HepG2 (cell line): ENCODE measurements around the gene PYGO2. TPM values are rescaled to one million over a fixed set of nuclear protein-coding genes. Genes with fewer than 3 reads are reported as not detected.
A peak's percentile ranks its signal among the peaks of the same experiment; 100 is the strongest.

Source experiments
- AKNA ChIP-seq: sonication (generic); formaldehyde crosslinking; IDR thresholded peaks from 2 replicates; pipeline ENCODE4 v1.4.0; 2020; ENCODE audit warnings: missing genetic modification reagents, borderline replicate concordance
- ARID5B ChIP-seq: IDR thresholded peaks from 2 replicates; pipeline ENCODE4 v1.4.0; 2020; ENCODE audit warnings: mild to moderate bottlenecking, missing genetic modification reagents
- ATF2 ChIP-seq: sonication (generic); formaldehyde crosslinking; IDR thresholded peaks from 2 replicates; pipeline ENCODE4 v1.4.0; 2020; ENCODE audit warnings: missing genetic modification reagents
- CC2D1A ChIP-seq: sonication (generic); formaldehyde crosslinking; IDR thresholded peaks from 2 replicates; pipeline ENCODE4 v1.8.1; 2023; ENCODE audit warnings: mild to moderate bottlenecking, missing genetic modification reagents
- DNMT1 ChIP-seq: sonication (generic); formaldehyde crosslinking; IDR thresholded peaks from 2 replicates; pipeline ENCODE4 v1.5.1; 2020; ENCODE audit warnings: mild to moderate bottlenecking, missing genetic modification reagents
- GLMP ChIP-seq: sonication (generic); formaldehyde crosslinking; IDR thresholded peaks from 2 replicates; pipeline ENCODE4 v1.9.0; 2021; ENCODE audit warnings: missing genetic modification reagents, mild to moderate bottlenecking, borderline replicate concordance
- NFIB ChIP-seq: sonication (generic); formaldehyde crosslinking; IDR thresholded peaks from 2 replicates; pipeline ENCODE4 v1.9.0; 2021; ENCODE audit warnings: missing genetic modification reagents, mild to moderate bottlenecking, borderline replicate concordance
- RFX5 ChIP-seq: IDR thresholded peaks from 2 replicates; pipeline ENCODE4 v1.6.1; 2011; ENCODE audit warnings: low read depth, low read length, improper control_type of control experiment
- RXRB ChIP-seq: IDR thresholded peaks from 2 replicates; pipeline ENCODE4 v1.6.1; 2016; ENCODE audit warnings: borderline replicate concordance, missing genetic modification reagents, missing compliant biosample characterization
- U2AF2 ChIP-seq: fragments of 200-400 bp; formaldehyde crosslinking; IDR thresholded peaks from 2 replicates; pipeline ENCODE4 v1.6.1; 2017; ENCODE audit warnings: low read depth, mild to moderate bottlenecking, low read length
- ZMAT3 ChIP-seq: sonication (generic); formaldehyde crosslinking; conservative IDR thresholded peaks from 2 replicates; pipeline ENCODE4 v1.7.0; 2021; ENCODE audit warnings: missing genetic modification reagents
- ZNF510 ChIP-seq: sonication (generic); formaldehyde crosslinking; IDR thresholded peaks from 2 replicates; pipeline ENCODE4 v1.4.0; 2020; ENCODE audit warnings: low read depth, mild to moderate bottlenecking, missing genetic modification reagents
- ZNF556 ChIP-seq: sonication (generic); formaldehyde crosslinking; IDR thresholded peaks from 2 replicates; pipeline ENCODE4 v1.4.0; 2020; ENCODE audit warnings: mild to moderate bottlenecking, missing genetic modification reagents, borderline replicate concordance
- ZNF691 ChIP-seq: sonication (generic); formaldehyde crosslinking; IDR thresholded peaks from 2 replicates; pipeline ENCODE4 v1.4.0; 2020; ENCODE audit warnings: missing genetic modification reagents, low read depth, mild to moderate bottlenecking, borderline replicate concordance
- ZNF746 ChIP-seq: sonication (generic); formaldehyde crosslinking; IDR thresholded peaks from 2 replicates; pipeline ENCODE4 v1.8.0; 2022; ENCODE audit warnings: mild to moderate bottlenecking, missing genetic modification reagents
- polyA plus RNA-seq, 8 experiments: library from polyadenylated mRNA; depleted of rRNA in 3 of 8; stranded (reverse) in 7 of 8; unstranded in 1 of 8; fragments of >200 nt; fragmentation: Illumina TruSeq in 4 of 8; extraction: Trizol in 4 of 8; gene quantifications; 2 replicates each; pipeline versions ENCODE4 v1.2.1 to v1.2.3, GENCODE V29; 2011 to 2016; ENCODE audit warnings: low read depth in 4 of 8, missing spikeins in 1 of 8, mixed read lengths in 1 of 8; ENCODE audit not compliant: insufficient read depth in 1 of 8
- total RNA-seq, 5 experiments: library from RNA; depleted of rRNA; stranded (reverse); fragments of >200 nt; fragmentation: Illumina TruSeq; extraction: Trizol; gene quantifications; 2 replicates each; pipeline ENCODE4 v1.2.3, GENCODE V29; 2016; ENCODE audit warnings: low read depth in 1 of 5

PYGO2 gene
- total and polyA plus RNA-seq, 2 of the 13 experiments (the other 11 are each of a cell fraction or from before 2014, with no cell fraction given) = 20.3 to 21.8 TPM

GRCh38 chr1:154961207-154962155 lies at the start of gene PYGO2 (continued):
- TF ChIP-seq AKNA (0 out of 2 replicates have a peak, but pooled peaks have one; percentile 66), RFX5 (no peak), ZNF510 (CRISPR knock-in tag) (peak; percentile 60; the same call in 1 of the 2 replicates), ZNF556 (CRISPR knock-in tag) (peak; percentile 60; the same call in 1 of the 2 replicates), CC2D1A (CRISPR knock-in tag) (no peak), DNMT1 (CRISPR knock-in tag) (peak; percentile 71; the same call in 1 of the 2 replicates), ZNF691 (no peak; the same call in 1 of the 2 replicates), ZMAT3 (CRISPR knock-in tag) (peak; percentile 81), NFIB (CRISPR knock-in tag) (no peak), RXRB (CRISPR knock-in tag) (peak; percentile 51), ZNF746 (peak; percentile 74; the same call in 1 of the 2 replicates), ATF2 (no peak; the same call in 1 of the 2 replicates), ARID5B (CRISPR knock-in tag) (peak; percentile 18; the same call in 1 of the 2 replicates), U2AF2 (no peak), GLMP (CRISPR knock-in tag) (no peak)
